K562 (cell line): ENCODE measurements around the gene TCF3. TPM values are rescaled to one million over a fixed set of nuclear protein-coding genes. Genes with fewer than 3 reads are reported as not detected.

Experiments used
- ATAC-seq: fragments of 200-7000 bp; cut with Tn5 transposase; 3 replicates; pipeline ENCODE4 v1.9.1; 2020; ENCODE audit warnings: moderate library complexity
- BruUV-seq: library from RNA; stranded (reverse); fragments of 400-500 nt; replicated peaks from 2 replicates; lab custom pipeline; 2021; lab: Mats Ljungman, UMichigan
- CTCF ChIA-PET: fragments of 300-600 bp; formaldehyde crosslinking; extraction: SDS; loops from one replicate; lab custom pipeline; 2021; ENCODE audit warnings: low intra/inter-chr PET ratio; lab: Yijun Ruan, JAX
- POLR2A ChIA-PET: fragments of 300-600, 350-650 bp; sonication (Branson Sonifier 250); formaldehyde crosslinking; extraction: SDS; loops from one replicate; lab custom pipeline; 2021; ENCODE audit warnings: antibody characterized with exemption, inconsistent platforms; lab: Yijun Ruan, JAX
- DNase-seq, 4 experiments: peaks; one replicate each; pipeline versions ENCODE4 v3.0.0 to v3.0.0-alpha.2; 2011 to 2018; ENCODE audit warnings: low spot score in 3 of 4, mixed read lengths in 3 of 4; ENCODE audit errors: extremely low read depth in 1 of 4
- FAIRE-seq: peaks from 2 replicates; lab custom pipeline; 2011; peaks lifted over from hg19 to GRCh38; lab: Jason Lieb, UNC
- H2AFZ ChIP-seq: 2 replicates; pipeline ENCODE4 v1.6.0; 2011; ENCODE audit warnings: low read depth, low read length, control low read depth, inconsistent platforms
- H3K27ac ChIP-seq: fragments of 200-600 bp; 3 replicates; pipeline ENCODE4 v1.8.0; 2011; ENCODE audit warnings: low read depth, mild to moderate bottlenecking, control low read depth, inconsistent platforms, low read length, moderate library complexity, mixed read lengths; ENCODE audit errors: extremely low read depth
- H3K27me3 ChIP-seq, 2 experiments: fragments of 300-600 bp in 1 of 2; 2 replicates in 1 of 2; 3 replicates in 1 of 2; pipeline versions ENCODE4 v1.6.0 to v1.8.0; 2011; ENCODE audit warnings: inconsistent platforms in 2 of 2, low read length in 2 of 2, mild to moderate bottlenecking in 1 of 2, mixed read lengths in 1 of 2, moderate library complexity in 1 of 2; ENCODE audit not compliant: control insufficient read depth in 2 of 2, insufficient read depth in 2 of 2
- H3K36me3 ChIP-seq: fragments of 300-600 bp; 3 replicates; pipeline ENCODE4 v1.8.0; 2011; ENCODE audit warnings: mild to moderate bottlenecking, low read length, inconsistent platforms; ENCODE audit not compliant: control insufficient read depth, insufficient read depth
- H3K4me1 ChIP-seq, 2 experiments: fragments of 200-600 bp in 1 of 2; replicated peaks in 1 of 2; 2 replicates in 1 of 2; 3 replicates in 1 of 2; pipeline versions ENCODE4 v1.5.1 to v1.8.0; 2011; ENCODE audit warnings: inconsistent platforms in 2 of 2, low read length in 2 of 2, mild to moderate bottlenecking in 1 of 2, mixed read lengths in 1 of 2, moderate library complexity in 1 of 2; ENCODE audit not compliant: control insufficient read depth in 2 of 2, insufficient read depth in 2 of 2
- H3K4me2 ChIP-seq: 2 replicates; pipeline ENCODE4 v1.6.1; 2011; ENCODE audit warnings: low read length, control low read depth, inconsistent platforms, mixed read lengths; ENCODE audit not compliant: insufficient read depth
- H3K4me3 ChIP-seq: fragments of 200-600 bp; sonication (generic), shearing (Covaris generic); 2 replicates; pipeline ENCODE4 v1.5.1; 2016; ENCODE audit warnings: control low read depth, inconsistent platforms
- H3K79me2 ChIP-seq: fragments of 200-600 bp; 3 replicates; pipeline ENCODE4 v1.8.0; 2011; ENCODE audit warnings: low read length, inconsistent platforms; ENCODE audit not compliant: control insufficient read depth, insufficient read depth
- H3K9ac ChIP-seq, 2 experiments: 2 replicates each; pipeline versions ENCODE4 v1.6.0 to v1.6.1; 2011; ENCODE audit warnings: low read depth in 2 of 2, low read length in 2 of 2, control low read depth in 1 of 2, inconsistent platforms in 1 of 2, mild to moderate bottlenecking in 1 of 2, mixed read lengths in 1 of 2; ENCODE audit not compliant: insufficient read depth in 1 of 2
- H3K9me1 ChIP-seq: one replicate; pipeline ENCODE4 v1.6.0; 2011; ENCODE audit warnings: inconsistent platforms, mild to moderate bottlenecking, low read length, moderate library complexity; ENCODE audit not compliant: control insufficient read depth, insufficient read depth
- H3K9me3 ChIP-seq: replicated peaks from 2 replicates; pipeline ENCODE4 v1.5.1; 2011; ENCODE audit warnings: low read depth, low read length, inconsistent platforms; ENCODE audit not compliant: control insufficient read depth, insufficient read depth
- H4K20me1 ChIP-seq: replicated peaks from 2 replicates; pipeline ENCODE4 v1.6.1; 2011; ENCODE audit warnings: low read length, inconsistent platforms, mixed read lengths; ENCODE audit not compliant: control insufficient read depth, insufficient read depth
- ADNP ChIP-seq: fragments of 200-800 bp; sonication (Bioruptor generic); IDR thresholded peaks from 2 replicates; pipeline ENCODE4 v1.6.1; 2016; ENCODE audit warnings: missing genetic modification characterization, missing compliant biosample characterization
- BCOR ChIP-seq: fragments of 450-650 bp; IDR thresholded peaks from 2 replicates; pipeline ENCODE4 v1.6.1; 2016
- BRD4 ChIP-seq: fragments of 200-600 bp; sonication (generic); IDR thresholded peaks from 2 replicates; pipeline ENCODE4 v1.6.1; 2017; ENCODE audit warnings: inconsistent platforms
- GATAD2B ChIP-seq: fragments of 450-650 bp; IDR thresholded peaks from 2 replicates; pipeline ENCODE4 v1.6.1; 2017; ENCODE audit warnings: mild to moderate bottlenecking, borderline replicate concordance
- KAT2B ChIP-seq: IDR thresholded peaks from one replicate; pipeline ENCODE4 v1.6.1; 2012; ENCODE audit warnings: low read depth, mild to moderate bottlenecking, control low read depth, inconsistent platforms, low read length, moderate library complexity
- KDM1A ChIP-seq, 2 experiments: fragments of 450-650 bp; IDR thresholded peaks; 2 replicates each; pipeline ENCODE4 v1.6.1; 2016; ENCODE audit warnings: mild to moderate bottlenecking in 2 of 2
- MLLT1 ChIP-seq, 2 experiments: fragments of 450-650 bp; IDR thresholded peaks; 2 replicates each; pipeline ENCODE4 v1.6.1; 2016
- MTA2 ChIP-seq: fragments of 450-650 bp; IDR thresholded peaks from 2 replicates; pipeline ENCODE4 v1.6.1; 2016; ENCODE audit warnings: low read depth
- NCOA4 ChIP-seq: fragments of 450-650 bp; IDR thresholded peaks from 2 replicates; pipeline ENCODE4 v1.6.1; 2018; ENCODE audit warnings: mild to moderate bottlenecking; ENCODE audit not compliant: partially characterized antibody
- NFATC3 ChIP-seq: fragments of 450-650 bp; IDR thresholded peaks from 2 replicates; pipeline ENCODE4 v1.6.1; 2017; ENCODE audit warnings: mild to moderate bottlenecking
- NFRKB ChIP-seq: fragments of 450-650 bp; IDR thresholded peaks from 2 replicates; pipeline ENCODE4 v1.6.1; 2016; ENCODE audit warnings: low read depth
- NKRF ChIP-seq: fragments of 450-650 bp; IDR thresholded peaks from 2 replicates; pipeline ENCODE4 v1.6.1; 2016; ENCODE audit warnings: borderline replicate concordance
- SIN3B ChIP-seq: fragments of 450-650 bp; IDR thresholded peaks from 2 replicates; pipeline ENCODE4 v1.6.1; 2017; ENCODE audit warnings: low read depth, mild to moderate bottlenecking, moderate library complexity
- SMAD3 ChIP-seq: fragments of 450-650 bp; formaldehyde crosslinking; conservative IDR thresholded peaks from 2 replicates; pipeline ENCODE4 v1.4.0; 2020; ENCODE audit warnings: mild to moderate bottlenecking
- TRIM25 ChIP-seq: fragments of 450-650 bp; IDR thresholded peaks from 2 replicates; pipeline ENCODE4 v1.7.0; 2016; ENCODE audit warnings: borderline replicate concordance
- ZNF146 ChIP-seq: IDR thresholded peaks from one replicate; pipeline ENCODE4 v1.6.1; 2018; ENCODE audit warnings: missing compliant biosample characterization; ENCODE audit not compliant: unreplicated experiment
- ZNF174 ChIP-seq: fragments of 250-450 bp; sonication (Bioruptor Pico); IDR thresholded peaks from 2 replicates; pipeline ENCODE4 v1.4.0; 2020; ENCODE audit warnings: mild to moderate bottlenecking
- ZNF3 ChIP-seq: fragments of 250-450 bp; sonication (Bioruptor Pico); IDR thresholded peaks from 2 replicates; pipeline ENCODE4 v1.5.0; 2021; ENCODE audit warnings: mild to moderate bottlenecking, moderate library complexity
- WGBS: fragments of 100-300 bp; shearing (Covaris generic); methylation state at CpG from one replicate; pipeline ENCODE4 v1.1.6; 2016; ENCODE audit warnings: low coverage, mixed read lengths; ENCODE audit not compliant: insufficient coverage; ENCODE audit errors: missing lambda C conversion rate; 5-methylcytosine and 5-hydroxymethylcytosine counted together
- in situ Hi-C: fragments of 300-500 bp; cut with MboI; formaldehyde crosslinking; loops from 4 replicates; pipeline ENCODE4 v1.15.0; 2018; ENCODE audit warnings: inconsistent platforms, mixed read lengths
- intact Hi-C: fragments of 100-400 bp; cut with micrococcal nuclease; formaldehyde crosslinking; loops from 2 replicates; pipeline ENCODE4 v1.14.2; 2022
- polyA plus RNA-seq, 8 experiments: library from polyadenylated mRNA; depleted of rRNA in 4 of 8; stranded (reverse) in 5 of 8; unstranded in 3 of 8; fragments of >200 nt; fragmentation: Nextera tagmentation in 2 of 8; fragmentation: Illumina TruSeq in 1 of 8; extraction: Ambion mirVana in 2 of 8; extraction: Trizol in 1 of 8; gene quantifications; 2 replicates each; pipeline versions ENCODE4 v1.2.1 to v1.2.3, GENCODE V29; 2011 to 2014; ENCODE audit warnings: inconsistent platforms in 1 of 8, missing spikeins in 1 of 8
- total RNA-seq, 7 experiments: library from RNA; depleted of rRNA in 6 of 7; stranded (reverse); fragments of >200 nt in 6 of 7; fragmentation: Illumina TruSeq in 2 of 7; extraction: Trizol in 2 of 7; gene quantifications; 2 replicates each; pipeline versions ENCODE4 v1.2.1 to v1.2.3, GENCODE V29; 2011 to 2021; ENCODE audit warnings: low replicate concordance in 1 of 7

The TCF3 gene
- total and polyA plus RNA-seq, 9 of the 15 experiments (the other 6 are each of a cell fraction or from before 2014, with no cell fraction given), result 5.6 to 259 (median 84.0) TPM

GRCh38 chr19:1678073-1678472 is 25.7 kb upstream of the TCF3 start:
- Histone ChIP-seq H3K4me1 (peaks cover 14 to 62% of the 10 kb centered on the region in 2 experiments), H3K27ac (no peak overlapping the region), H2AFZ (no peak overlapping the region), H3K9me1 (no peaks in the 10 kb centered on the region), H3K9me3 (no peaks in the 10 kb centered on the region), H4K20me1 (no peaks in the 10 kb centered on the region), H3K27me3 (no peaks in the 10 kb centered on the region), H3K79me2 (no peaks in the 10 kb centered on the region), H3K4me3 (no peak overlapping the region), H3K36me3 (no peaks in the 10 kb centered on the region), H3K4me2 (no peak overlapping the region), H3K9ac (no peak overlapping the region; a peak in 1 of 4 replicates)
- WGBS, result 29% methylated on average over 2 of the region's 2 CpGs
- BruUV-seq, result no TSS peak
- CTCF ChIA-PET, result no interaction called here
- POLR2A ChIA-PET, result no interaction called here
- ATAC-seq, result no peak
- intact Hi-C loops, result no loop called here
- in situ Hi-C loops, result no loop called here
- no peak for DNase-seq
- FAIRE-seq, result no peak
- TF ChIP-seq NFRKB (no peak), ZNF3 (CRISPR knock-in tag) (no peak), BRD4 (no peak), MTA2 (no peak), NCOA4 (peak; percentile 27), TRIM25 (no peak), ZNF174 (CRISPR knock-in tag) (no peak), KAT2B (no peak), NKRF (no peak), ADNP (tag) (0 out of 2 replicates have a peak, but pooled peaks have one; percentile 4), ZNF146 (no peak), NFATC3 (no peak), SIN3B (no peak), GATAD2B (no peak), SMAD3 (CRISPR knock-in tag) (no peak), BCOR (peak; percentile 50; the same call in 1 of the 2 replicates), KDM1A (IDR thresholded peaks at IDR 0.05) (0 out of 4 replicates have a peak, but pooled peaks of 1 of the 2 experiments have one; percentile 40), MLLT1 (IDR thresholded peaks at IDR 0.05) (0 out of 4 replicates have a peak, but pooled peaks of 1 of the 2 experiments have one; percentile 3)
